ENCODE data around the gene PGLYRP2.

- TF ChIP-seq CTCF (conservative IDR thresholded peaks at IDR 0.05 in 1 of 2, IDR thresholded peaks at IDR 0.05 in 1 of 2; ENCODE audit: low read depth in 1 of 2, low read length in 2 of 2) (no peak), EZH2 (IDR thresholded peaks at IDR 0.05; ENCODE audit: low read length, missing control alignments) (no peak)
Measured at GRCh38 chr19:15467734-15468214, 11.5 kb downstream of the PGLYRP2 start.

Measured in fibroblast of lung (primary cell).